Natural killer cell (primary cell): ENCODE data around the gene TNFAIP8L1. TPM values are rescaled to one million over a fixed set of nuclear protein-coding genes. Genes with fewer than 3 reads are reported as not detected.

Experiments used
- ATAC-seq, 3 donors: fragments of 150-1000 bp in 2 of 3; fragments of 200-7000 bp in 1 of 3; cut with Tn5 transposase; 1 replicate in 1 of 3; 2 replicates in 2 of 3; pipeline ENCODE4 v1.10.0; 2021; ENCODE audit warnings: mild to moderate bottlenecking in 2 of 3, moderate library complexity in 2 of 3
- DNase-seq, 2 donors: peaks; one replicate each; pipeline versions ENCODE4 v3.0.0 to v3.0.0-alpha.2; 2013 to 2021; ENCODE audit warnings: mixed read lengths in 1 of 2
- H3K27ac ChIP-seq: one replicate; pipeline ENCODE4 v1.5.1; 2013; ENCODE audit warnings: mild to moderate bottlenecking, low read length
- H3K27me3 ChIP-seq: one replicate; pipeline ENCODE4 v1.6.1; 2013; ENCODE audit warnings: low read length; ENCODE audit not compliant: control insufficient read depth, insufficient read depth
- H3K36me3 ChIP-seq: one replicate; pipeline ENCODE4 v1.6.1; 2013; ENCODE audit warnings: low read length; ENCODE audit not compliant: control insufficient read depth, insufficient read depth
- H3K4me1 ChIP-seq: one replicate; pipeline ENCODE4 v1.6.1; 2013; ENCODE audit warnings: low read length; ENCODE audit not compliant: control insufficient read depth, insufficient read depth
- H3K4me3 ChIP-seq: one replicate; pipeline ENCODE4 v1.5.1; 2013; ENCODE audit warnings: low read length
- H3K9me3 ChIP-seq: one replicate; pipeline ENCODE4 v1.6.1; 2013; ENCODE audit warnings: low read length; ENCODE audit not compliant: control insufficient read depth, insufficient read depth
- H3K27ac Mint-ChIP-seq, 2 donors: one replicate each; pipeline ENCODE4 v1.8.0; 2022; ENCODE audit warnings: mild to moderate bottlenecking in 2 of 2, mixed read lengths in 2 of 2, moderate library complexity in 1 of 2
- H3K27me3 Mint-ChIP-seq, 2 donors: one replicate each; pipeline ENCODE4 v1.8.0; 2022; ENCODE audit warnings: low read depth in 2 of 2, mixed read lengths in 2 of 2
- H3K36me3 Mint-ChIP-seq: one replicate; pipeline ENCODE4 v1.8.0; 2022; ENCODE audit warnings: mixed read lengths
- H3K4me1 Mint-ChIP-seq, 2 donors: one replicate each; pipeline ENCODE4 v1.8.0; 2022; ENCODE audit warnings: mixed read lengths in 2 of 2
- H3K4me3 Mint-ChIP-seq: one replicate; pipeline ENCODE4 v1.8.0; 2022; ENCODE audit warnings: mild to moderate bottlenecking, moderate library complexity, mixed read lengths
- H3K9me3 Mint-ChIP-seq, 2 donors: one replicate each; pipeline ENCODE4 v1.8.0; 2022; ENCODE audit warnings: mixed read lengths in 2 of 2
- CTCF ChIP-seq: fragments of 200-600 bp; IDR thresholded peaks from one replicate; pipeline ENCODE4 v1.8.0; 2022; ENCODE audit warnings: antibody characterized with exemption
- WGBS: methylation state at CpG from one replicate; pipeline ENCODE4 v1.1.7; 2013; ENCODE audit warnings: missing lambda C conversion rate; ENCODE audit not compliant: insufficient coverage; 5-methylcytosine and 5-hydroxymethylcytosine counted together
- intact Hi-C: fragments of 100-400 bp; cut with micrococcal nuclease; formaldehyde crosslinking; loops from one replicate; pipeline ENCODE4 v1.14.2; 2022
- total RNA-seq, 4 donors: library from RNA; stranded (reverse); fragments of 120-200 nt in 1 of 4; gene quantifications; one replicate each; pipeline versions ENCODE4 v1.2.3 to v1.2.4, GENCODE V29; 2013 to 2022

The TNFAIP8L1 gene
- total RNA-seq, 3 donors from 2014 or later (not counting 1 experiment from before 2014, with no cell fraction given), result 8.5 to 13.5 (median 13.3) TPM

DNA sequence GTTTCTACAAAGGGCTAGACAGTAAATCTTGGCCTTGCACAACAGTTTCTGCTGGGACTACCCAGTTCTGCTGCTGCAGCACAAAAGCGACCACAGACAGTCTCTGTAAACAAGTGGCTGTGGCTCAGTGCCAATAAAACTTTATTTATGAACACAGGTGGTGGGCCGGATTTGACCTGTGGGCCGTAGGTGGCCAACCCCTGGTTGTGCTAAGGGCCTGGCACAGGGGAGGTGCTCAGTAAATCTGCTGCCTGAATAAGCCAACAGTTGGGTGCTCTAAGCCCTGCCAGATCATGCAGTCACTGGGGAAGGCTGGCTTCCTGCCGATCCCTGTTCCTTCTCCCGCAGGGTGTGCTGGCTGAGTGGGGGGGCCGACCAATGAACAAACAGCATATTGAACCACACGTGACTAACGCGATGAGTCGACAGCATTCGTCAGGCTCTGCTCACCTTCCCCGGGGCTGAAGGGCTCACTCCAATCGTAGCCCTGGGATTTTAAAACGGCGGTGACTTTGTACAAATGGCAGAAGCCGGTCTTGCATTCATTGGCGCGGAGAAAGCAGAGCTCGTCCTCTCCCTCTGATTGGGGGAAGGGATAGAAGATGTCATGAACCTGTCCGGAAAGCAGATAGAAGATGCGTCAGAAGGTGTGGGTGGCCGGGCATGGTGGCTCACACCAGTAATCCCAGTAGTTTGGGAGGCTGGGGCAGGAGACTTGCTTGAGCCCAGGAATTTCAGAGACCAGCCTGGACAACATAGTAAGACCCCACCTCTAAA, 55.1 kb downstream of the TNFAIP8L1 start:
- Histone ChIP-seq H3K36me3 (peaks cover 78% of the 10 kb centered on the region), H3K4me1 (no peaks in the 10 kb centered on the region), H3K4me3 (no peak overlapping the region), H3K9me3 (no peaks in the 10 kb centered on the region), H3K27ac (no peak overlapping the region), H3K27me3 (no peaks in the 10 kb centered on the region)
- no peak for TF ChIP-seq CTCF
- Mint-ChIP-seq H3K27ac (no peak overlapping the region), H3K9me3 (no peaks in the 10 kb centered on the region), H3K4me1 (peaks cover 0 to 4% of the 10 kb centered on the region in 2 donors), H3K36me3 (no peaks in the 10 kb centered on the region), H3K27me3 (no peaks in the 10 kb centered on the region), H3K4me3 (no peak overlapping the region)
- ATAC-seq (no peak), DNase-seq (no peak)
- 97% methylated on average over 22 of the region's 22 CpGs for whole genome bisulfite sequencing
- intact Hi-C loops, result no loop called here

DNA sequence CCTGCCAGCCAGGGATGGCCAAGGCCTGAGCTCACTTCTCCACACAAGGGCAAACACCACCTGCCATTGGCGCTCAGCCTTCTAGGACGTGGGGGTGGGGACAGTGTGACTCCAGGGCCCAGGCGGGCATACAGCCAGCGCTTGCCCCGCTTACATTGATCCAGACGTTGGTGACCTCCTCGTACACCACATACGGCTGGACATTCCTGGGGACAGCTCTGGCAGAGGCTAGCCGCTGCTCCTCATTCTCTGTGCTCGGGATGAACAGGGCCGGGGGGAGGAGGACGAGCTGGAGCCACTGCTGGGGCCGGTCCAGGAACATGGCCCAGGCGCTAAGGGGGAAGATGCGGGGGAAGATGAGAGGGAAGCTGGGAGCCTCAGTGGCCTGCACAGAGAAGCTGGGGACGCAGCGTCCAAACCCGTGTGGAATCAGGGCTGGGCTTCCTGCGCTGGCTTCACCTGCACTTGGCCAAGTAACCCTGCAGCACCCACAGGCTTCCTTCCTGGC, 56.0 kb downstream of the TNFAIP8L1 start:
- Mint-ChIP-seq H3K27me3 (no peaks in the 10 kb centered on the region), H3K4me1 (peaks cover 0 to 4% of the 10 kb centered on the region in 2 donors), H3K27ac (no peak overlapping the region), H3K36me3 (no peaks in the 10 kb centered on the region), H3K9me3 (no peaks in the 10 kb centered on the region), H3K4me3 (no peak overlapping the region)
- no peak for DNase-seq
- WGBS, result 95% methylated on average over 19 of the region's 19 CpGs
- H3K27ac ChIP-seq, result no peak overlapping the region
- intact Hi-C loops, result no loop called here
- no peak for TF ChIP-seq CTCF
- no peak for ATAC-seq
- H3K4me1 ChIP-seq, result no peaks in the 10 kb centered on the region
- H3K36me3 ChIP-seq, result peaks cover 79% of the 10 kb centered on the region
- no peaks in the 10 kb centered on the region for H3K9me3 ChIP-seq
- no peak overlapping the region for H3K4me3 ChIP-seq
- no peaks in the 10 kb centered on the region for H3K27me3 ChIP-seq

GRCh38 chr19:4697304-4697703, 58.0 kb downstream of the TNFAIP8L1 start:
- Mint-ChIP-seq H3K27me3 (no peaks in the 10 kb centered on the region), H3K36me3 (no peaks in the 10 kb centered on the region), H3K27ac (no peak overlapping the region), H3K4me1 (peaks cover 0 to 4% of the 10 kb centered on the region in 2 donors), H3K9me3 (no peaks in the 10 kb centered on the region), H3K4me3 (no peak overlapping the region)
- no peak for ATAC-seq
- DNase-seq, result no peak
- H3K36me3 ChIP-seq, result peaks cover 87% of the 10 kb centered on the region
- no peak overlapping the region for H3K4me3 ChIP-seq
- no peaks in the 10 kb centered on the region for H3K9me3 ChIP-seq
- 98% methylated on average over 14 of the region's 14 CpGs for WGBS
- intact Hi-C loops, result no loop called here
- H3K27ac ChIP-seq, result no peak overlapping the region
- no peaks in the 10 kb centered on the region for H3K4me1 ChIP-seq
- H3K27me3 ChIP-seq, result no peaks in the 10 kb centered on the region
- no peak for TF ChIP-seq CTCF
